HEK293 (cell line): Measurements from ENCODE around the gene ZC3H15.

Experiments used
- CTCF ChIA-PET: fragments of 350-600 bp; formaldehyde crosslinking; extraction: SDS; loops from one replicate; lab custom pipeline; 2021; ENCODE audit warnings: antibody characterized with exemption; lab: Yijun Ruan, JAX
- POLR2A ChIA-PET: fragments of 300-600 bp; formaldehyde crosslinking; extraction: SDS; loops from one replicate; lab custom pipeline; 2020; ENCODE audit warnings: antibody characterized with exemption, inconsistent platforms; lab: Yijun Ruan, JAX
- H3K27ac ChIP-seq: fragments of 200-500 bp; sonication (Bioruptor generic); 2 replicates; pipeline ENCODE4 v1.5.1; 2014; ENCODE audit warnings: low read depth, low read length, control low read depth, inconsistent platforms; ENCODE audit errors: extremely low read depth
- H3K36me3 ChIP-seq, 2 experiments: fragments of 200-500 bp in 1 of 2; sonication (Bioruptor generic) in 1 of 2; 1 replicate in 1 of 2; 2 replicates in 1 of 2; pipeline ENCODE4 v1.5.1; 2014 to 2017; ENCODE audit warnings: inconsistent platforms in 2 of 2, low read length in 2 of 2; ENCODE audit not compliant: control insufficient read depth in 2 of 2, insufficient read depth in 1 of 2
- H3K4me1 ChIP-seq: fragments of 200-500 bp; sonication (Bioruptor generic); 2 replicates; pipeline ENCODE4 v1.5.1; 2014; ENCODE audit warnings: mild to moderate bottlenecking, low read length, inconsistent platforms; ENCODE audit not compliant: control insufficient read depth, insufficient read depth
- H3K4me3 ChIP-seq: 2 replicates; pipeline ENCODE4 v1.5.1; 2011; ENCODE audit warnings: low read depth, mild to moderate bottlenecking, control low read depth, low read length, moderate library complexity
- H3K9me3 ChIP-seq: fragments of 200-500 bp; sonication (Bioruptor generic); 2 replicates; pipeline ENCODE4 v1.5.1; 2014; ENCODE audit warnings: low read depth, low read length, inconsistent platforms; ENCODE audit not compliant: control insufficient read depth, insufficient read depth
- IKZF3 ChIP-seq: fragments of 450-650 bp; IDR thresholded peaks from 2 replicates; pipeline ENCODE4 v1.5.0; 2018; ENCODE audit warnings: missing biosample characterization, mild to moderate bottlenecking, missing genetic modification characterization, moderate library complexity
- KLF16 ChIP-seq: fragments of 450-650 bp; formaldehyde crosslinking; IDR thresholded peaks from 2 replicates; pipeline ENCODE4 v1.5.1; 2017; ENCODE audit warnings: missing biosample characterization, missing genetic modification characterization
- KLF7 ChIP-seq: fragments of 450-650 bp; formaldehyde crosslinking; IDR thresholded peaks from 2 replicates; pipeline ENCODE4 v1.5.1; 2016; ENCODE audit warnings: missing biosample characterization, missing genetic modification characterization, borderline replicate concordance
- OSR2 ChIP-seq: fragments of 450-650 bp; formaldehyde crosslinking; IDR thresholded peaks from 2 replicates; pipeline ENCODE4 v1.5.1; 2016; ENCODE audit warnings: missing biosample characterization, missing genetic modification characterization
- RBAK ChIP-seq: fragments of 450-650 bp; formaldehyde crosslinking; IDR thresholded peaks from 2 replicates; pipeline ENCODE4 v1.5.1; 2016; ENCODE audit warnings: missing biosample characterization, missing genetic modification characterization
- SP3 ChIP-seq: fragments of 450-650 bp; formaldehyde crosslinking; IDR thresholded peaks from 2 replicates; pipeline ENCODE4 v1.5.1; 2016; ENCODE audit warnings: missing biosample characterization, missing genetic modification characterization
- TCF7L2 ChIP-seq: IDR thresholded peaks from 2 replicates; pipeline ENCODE4 v1.6.1; 2011; ENCODE audit warnings: low read depth, mild to moderate bottlenecking, inconsistent platforms, low read length, moderate library complexity, borderline replicate concordance
- WT1 ChIP-seq: fragments of 450-650 bp; formaldehyde crosslinking; IDR thresholded peaks from 2 replicates; pipeline ENCODE4 v1.5.1; 2016; ENCODE audit warnings: missing biosample characterization, missing genetic modification characterization
- ZBTB17 ChIP-seq: fragments of 450-650 bp; formaldehyde crosslinking; IDR thresholded peaks from 2 replicates; pipeline ENCODE4 v1.5.1; 2016; ENCODE audit warnings: missing biosample characterization, missing genetic modification characterization
- ZFP69B ChIP-seq: fragments of 450-650 bp; formaldehyde crosslinking; IDR thresholded peaks from 2 replicates; pipeline ENCODE4 v1.5.1; 2016; ENCODE audit warnings: missing biosample characterization, missing genetic modification characterization
- ZIC2 ChIP-seq: fragments of 450-650 bp; formaldehyde crosslinking; IDR thresholded peaks from 2 replicates; pipeline ENCODE4 v1.5.1; 2016; ENCODE audit warnings: missing biosample characterization, missing genetic modification characterization
- ZNF10 ChIP-seq: fragments of 450-650 bp; formaldehyde crosslinking; IDR thresholded peaks from 2 replicates; pipeline ENCODE4 v1.5.1; 2017; ENCODE audit warnings: missing biosample characterization, missing genetic modification characterization
- ZNF157 ChIP-seq: fragments of 450-650 bp; formaldehyde crosslinking; IDR thresholded peaks from 2 replicates; pipeline ENCODE4 v1.5.1; 2016; ENCODE audit warnings: missing biosample characterization, missing genetic modification characterization
- ZNF24 ChIP-seq: fragments of 450-650 bp; formaldehyde crosslinking; IDR thresholded peaks from 2 replicates; pipeline ENCODE4 v1.5.1; 2016; ENCODE audit warnings: missing biosample characterization, missing genetic modification characterization
- ZNF335 ChIP-seq: fragments of 450-650 bp; formaldehyde crosslinking; conservative IDR thresholded peaks from 2 replicates; pipeline ENCODE4 v1.5.1; 2016; ENCODE audit warnings: missing biosample characterization, missing genetic modification characterization
- ZNF354C ChIP-seq: fragments of 450-650 bp; formaldehyde crosslinking; IDR thresholded peaks from 2 replicates; pipeline ENCODE4 v1.5.1; 2016; ENCODE audit warnings: missing biosample characterization, missing genetic modification characterization, low read depth, borderline replicate concordance
- ZNF501 ChIP-seq: fragments of 450-650 bp; formaldehyde crosslinking; IDR thresholded peaks from 2 replicates; pipeline ENCODE4 v1.5.1; 2016; ENCODE audit warnings: missing biosample characterization, missing genetic modification characterization
- ZNF530 ChIP-seq: fragments of 450-650 bp; formaldehyde crosslinking; IDR thresholded peaks from 2 replicates; pipeline ENCODE4 v1.5.1; 2016; ENCODE audit warnings: low read depth, missing biosample characterization, missing genetic modification characterization
- ZNF610 ChIP-seq: fragments of 450-650 bp; formaldehyde crosslinking; IDR thresholded peaks from 2 replicates; pipeline ENCODE4 v1.5.1; 2016; ENCODE audit warnings: missing biosample characterization, missing genetic modification characterization, borderline replicate concordance
- ZXDB ChIP-seq: fragments of 450-650 bp; formaldehyde crosslinking; IDR thresholded peaks from 2 replicates; pipeline ENCODE4 v1.5.1; 2016; ENCODE audit warnings: missing biosample characterization, missing genetic modification characterization
- TF ChIP-seq, protein P1 (sequence below): fragments of 450-650 bp; formaldehyde crosslinking; IDR thresholded peaks from 2 replicates; pipeline ENCODE4 v1.5.1; 2016; ENCODE audit warnings: missing biosample characterization, missing genetic modification characterization
- TF ChIP-seq, protein P2 (sequence below): fragments of 450-650 bp; formaldehyde crosslinking; IDR thresholded peaks from 2 replicates; pipeline ENCODE4 v1.5.1; 2017; ENCODE audit warnings: missing biosample characterization, missing genetic modification characterization
- TF ChIP-seq, protein P3 (sequence below): fragments of 450-650 bp; formaldehyde crosslinking; IDR thresholded peaks from 2 replicates; pipeline ENCODE4 v1.5.1; 2016; ENCODE audit warnings: missing biosample characterization, missing genetic modification characterization
- TF ChIP-seq, protein P4 (sequence below): fragments of 450-650 bp; formaldehyde crosslinking; IDR thresholded peaks from 2 replicates; pipeline ENCODE4 v1.5.1; 2016; ENCODE audit warnings: missing biosample characterization, missing genetic modification characterization
- TF ChIP-seq, protein P5 (sequence below): fragments of 450-650 bp; formaldehyde crosslinking; IDR thresholded peaks from 2 replicates; pipeline ENCODE4 v1.5.1; 2016; ENCODE audit warnings: missing biosample characterization, missing genetic modification characterization
- TF ChIP-seq, protein P6 (sequence below): fragments of 450-650 bp; formaldehyde crosslinking; IDR thresholded peaks from 2 replicates; pipeline ENCODE4 v1.5.1; 2016; ENCODE audit warnings: missing biosample characterization, missing genetic modification characterization

ZC3H15 gene

DNA sequence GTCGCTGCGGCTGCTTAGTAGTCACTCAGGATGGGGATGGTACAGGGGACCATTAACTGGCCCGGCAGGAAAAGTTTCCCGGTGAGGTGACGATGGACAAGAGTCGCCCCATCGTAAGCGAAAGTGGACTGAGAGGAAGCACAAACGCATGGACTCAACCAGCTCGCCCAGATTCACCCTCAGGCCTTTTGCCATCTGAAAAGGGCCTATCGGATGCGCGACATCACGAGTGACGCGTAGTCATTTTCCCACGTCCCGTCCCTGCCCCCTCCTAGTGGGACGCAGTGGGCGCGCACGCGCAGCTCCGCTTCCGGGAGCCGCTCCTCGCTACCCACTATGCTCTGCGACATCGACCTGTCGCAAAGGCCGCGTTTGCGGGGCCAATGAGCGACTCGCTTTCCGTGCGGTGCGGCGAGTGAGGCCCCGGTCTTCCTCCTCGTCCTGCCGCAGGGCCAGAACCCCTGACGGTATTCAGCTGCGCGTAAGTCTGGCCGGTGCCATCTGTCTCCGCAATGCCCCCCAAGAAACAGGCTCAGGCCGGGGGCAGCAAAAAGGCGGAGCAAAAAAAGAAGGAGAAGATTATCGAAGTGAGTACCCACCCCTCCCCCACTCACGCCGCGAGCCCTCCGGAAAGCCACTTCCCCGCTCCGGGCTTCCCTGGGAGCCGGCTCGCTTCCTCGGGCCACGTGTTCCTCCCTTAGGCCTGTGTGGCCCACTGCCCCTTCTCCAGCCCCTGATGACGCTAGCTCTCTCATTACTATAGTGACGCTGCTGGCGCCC lies at the start of gene ZC3H15:
ZC3H15 (plus strand) TSS at position 390 of the 780 bp plus-strand sequence; CDS start at position 513, 123 bp downstream.
- Histone ChIP-seq H3K36me3 (no peaks in the 10 kb centered on the region), H3K4me1 (peaks cover 5% of the 10 kb centered on the region), H3K4me3 (peak within 1 kb of the TSS; percentile 52), H3K27ac (peak within 1 kb of the TSS; percentile 77), H3K9me3 (no peaks in the 10 kb centered on the region)
- CTCF ChIA-PET, result interaction anchor here (0.6 to 1.2 kb wide), 4 partner anchors 19 to 905 kb away, joined by 3 to 6 read pairs (median 3); no protein-coding TSS in a partner anchor
- POLR2A ChIA-PET, result interaction anchor here (0.5 to 2.8 kb wide), 8 partner anchors 10 to 243 kb away, joined by 3 to 28 read pairs (median 4); partner anchors contain the start of gene ITGAV
- TF ChIP-seq, protein P1, sequence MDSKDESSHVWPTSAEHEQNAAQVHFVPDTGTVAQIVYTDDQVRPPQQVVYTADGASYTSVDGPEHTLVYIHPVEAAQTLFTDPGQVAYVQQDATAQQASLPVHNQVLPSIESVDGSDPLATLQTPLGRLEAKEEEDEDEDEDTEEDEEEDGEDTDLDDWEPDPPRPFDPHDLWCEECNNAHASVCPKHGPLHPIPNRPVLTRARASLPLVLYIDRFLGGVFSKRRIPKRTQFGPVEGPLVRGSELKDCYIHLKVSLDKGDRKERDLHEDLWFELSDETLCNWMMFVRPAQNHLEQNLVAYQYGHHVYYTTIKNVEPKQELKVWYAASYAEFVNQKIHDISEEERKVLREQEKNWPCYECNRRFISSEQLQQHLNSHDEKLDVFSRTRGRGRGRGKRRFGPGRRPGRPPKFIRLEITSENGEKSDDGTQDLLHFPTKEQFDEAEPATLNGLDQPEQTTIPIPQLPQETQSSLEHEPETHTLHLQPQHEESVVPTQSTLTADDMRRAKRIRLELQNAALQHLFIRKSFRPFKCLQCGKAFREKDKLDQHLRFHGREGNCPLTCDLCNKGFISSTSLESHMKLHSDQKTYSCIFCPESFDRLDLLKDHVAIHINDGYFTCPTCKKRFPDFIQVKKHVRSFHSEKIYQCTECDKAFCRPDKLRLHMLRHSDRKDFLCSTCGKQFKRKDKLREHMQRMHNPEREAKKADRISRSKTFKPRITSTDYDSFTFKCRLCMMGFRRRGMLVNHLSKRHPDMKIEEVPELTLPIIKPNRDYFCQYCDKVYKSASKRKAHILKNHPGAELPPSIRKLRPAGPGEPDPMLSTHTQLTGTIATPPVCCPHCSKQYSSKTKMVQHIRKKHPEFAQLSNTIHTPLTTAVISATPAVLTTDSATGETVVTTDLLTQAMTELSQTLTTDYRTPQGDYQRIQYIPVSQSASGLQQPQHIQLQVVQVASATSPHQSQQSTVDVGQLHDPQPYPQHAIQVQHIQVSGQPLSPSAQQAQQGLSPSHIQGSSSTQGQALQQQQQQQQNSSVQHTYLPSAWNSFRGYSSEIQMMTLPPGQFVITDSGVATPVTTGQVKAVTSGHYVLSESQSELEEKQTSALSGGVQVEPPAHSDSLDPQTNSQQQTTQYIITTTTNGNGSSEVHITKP, result peak; percentile 65
- TF ChIP-seq, protein P2, sequence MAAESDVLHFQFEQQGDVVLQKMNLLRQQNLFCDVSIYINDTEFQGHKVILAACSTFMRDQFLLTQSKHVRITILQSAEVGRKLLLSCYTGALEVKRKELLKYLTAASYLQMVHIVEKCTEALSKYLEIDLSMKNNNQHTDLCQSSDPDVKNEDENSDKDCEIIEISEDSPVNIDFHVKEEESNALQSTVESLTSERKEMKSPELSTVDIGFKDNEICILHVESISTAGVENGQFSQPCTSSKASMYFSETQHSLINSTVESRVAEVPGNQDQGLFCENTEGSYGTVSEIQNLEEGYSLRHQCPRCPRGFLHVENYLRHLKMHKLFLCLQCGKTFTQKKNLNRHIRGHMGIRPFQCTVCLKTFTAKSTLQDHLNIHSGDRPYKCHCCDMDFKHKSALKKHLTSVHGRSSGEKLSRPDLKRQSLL (tag by site-specific recombination), result 0 out of 2 replicates have a peak, but pooled peaks have one; percentile 34
- TF ChIP-seq, protein P3, sequence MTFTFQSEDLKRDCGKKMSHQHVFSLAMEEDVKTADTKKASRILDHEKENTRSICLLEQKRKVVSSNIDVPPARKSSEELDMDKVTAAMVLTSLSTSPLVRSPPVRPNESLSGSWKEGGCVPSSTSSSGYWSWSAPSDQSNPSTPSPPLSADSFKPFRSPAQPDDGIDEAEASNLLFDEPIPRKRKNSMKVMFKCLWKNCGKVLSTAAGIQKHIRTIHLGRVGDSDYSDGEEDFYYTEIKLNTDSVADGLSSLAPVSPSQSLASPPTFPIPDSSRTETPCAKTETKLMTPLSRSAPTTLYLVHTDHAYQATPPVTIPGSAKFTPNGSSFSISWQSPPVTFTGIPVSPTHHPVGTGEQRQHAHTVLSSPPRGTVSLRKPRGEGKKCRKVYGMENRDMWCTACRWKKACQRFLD, result 0 out of 2 replicates have a peak, but pooled peaks have one; percentile 52
- TF ChIP-seq ZNF501 (tag by site-specific recombination) (peak; percentile 35), IKZF3 (tag by site-specific recombination) (peak; percentile 40; the same call in 1 of the 2 replicates), OSR2 (peak; percentile 35; the same call in 1 of the 2 replicates), KLF16 (tag by site-specific recombination) (peak; percentile 53; the same call in 1 of the 2 replicates), SP3 (tag by site-specific recombination) (peak; percentile 47), ZFP69B (tag by site-specific recombination) (peak; percentile 26; the same call in 1 of the 2 replicates), ZXDB (tag by site-specific recombination) (peak; percentile 97), KLF7 (tag by site-specific recombination) (no peak), ZBTB17 (peak; percentile 60), ZNF610 (tag by site-specific recombination) (peak; percentile 78; the same call in 1 of the 2 replicates), RBAK (no peak), ZIC2 (no peak), ZNF24 (no peak), ZNF354C (tag by site-specific recombination) (no peak), ZNF10 (tag by site-specific recombination) (peak; percentile 80), ZNF157 (tag by site-specific recombination) (no peak), TCF7L2 (no peak), WT1 (tag by site-specific recombination) (0 out of 2 replicates have a peak, but pooled peaks have one; percentile 12), ZNF335 (peak; percentile 88), ZNF530 (no peak)
- TF ChIP-seq, protein P4, sequence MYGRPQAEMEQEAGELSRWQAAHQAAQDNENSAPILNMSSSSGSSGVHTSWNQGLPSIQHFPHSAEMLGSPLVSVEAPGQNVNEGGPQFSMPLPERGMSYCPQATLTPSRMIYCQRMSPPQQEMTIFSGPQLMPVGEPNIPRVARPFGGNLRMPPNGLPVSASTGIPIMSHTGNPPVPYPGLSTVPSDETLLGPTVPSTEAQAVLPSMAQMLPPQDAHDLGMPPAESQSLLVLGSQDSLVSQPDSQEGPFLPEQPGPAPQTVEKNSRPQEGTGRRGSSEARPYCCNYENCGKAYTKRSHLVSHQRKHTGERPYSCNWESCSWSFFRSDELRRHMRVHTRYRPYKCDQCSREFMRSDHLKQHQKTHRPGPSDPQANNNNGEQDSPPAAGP, result peak; percentile 45; the same call in 1 of the 2 replicates
- TF ChIP-seq, protein P5, sequence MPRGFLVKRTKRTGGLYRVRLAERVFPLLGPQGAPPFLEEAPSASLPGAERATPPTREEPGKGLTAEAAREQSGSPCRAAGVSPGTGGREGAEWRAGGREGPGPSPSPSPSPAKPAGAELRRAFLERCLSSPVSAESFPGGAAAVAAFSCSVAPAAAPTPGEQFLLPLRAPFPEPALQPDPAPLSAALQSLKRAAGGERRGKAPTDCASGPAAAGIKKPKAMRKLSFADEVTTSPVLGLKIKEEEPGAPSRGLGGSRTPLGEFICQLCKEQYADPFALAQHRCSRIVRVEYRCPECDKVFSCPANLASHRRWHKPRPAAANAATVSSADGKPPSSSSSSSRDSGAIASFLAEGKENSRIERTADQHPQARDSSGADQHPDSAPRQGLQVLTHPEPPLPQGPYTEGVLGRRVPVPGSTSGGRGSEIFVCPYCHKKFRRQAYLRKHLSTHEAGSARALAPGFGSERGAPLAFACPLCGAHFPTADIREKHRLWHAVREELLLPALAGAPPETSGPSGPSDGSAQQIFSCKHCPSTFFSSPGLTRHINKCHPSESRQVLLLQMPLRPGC (tag by site-specific recombination), result 0 out of 2 replicates have a peak, but pooled peaks have one; percentile 49
- TF ChIP-seq, protein P6, sequence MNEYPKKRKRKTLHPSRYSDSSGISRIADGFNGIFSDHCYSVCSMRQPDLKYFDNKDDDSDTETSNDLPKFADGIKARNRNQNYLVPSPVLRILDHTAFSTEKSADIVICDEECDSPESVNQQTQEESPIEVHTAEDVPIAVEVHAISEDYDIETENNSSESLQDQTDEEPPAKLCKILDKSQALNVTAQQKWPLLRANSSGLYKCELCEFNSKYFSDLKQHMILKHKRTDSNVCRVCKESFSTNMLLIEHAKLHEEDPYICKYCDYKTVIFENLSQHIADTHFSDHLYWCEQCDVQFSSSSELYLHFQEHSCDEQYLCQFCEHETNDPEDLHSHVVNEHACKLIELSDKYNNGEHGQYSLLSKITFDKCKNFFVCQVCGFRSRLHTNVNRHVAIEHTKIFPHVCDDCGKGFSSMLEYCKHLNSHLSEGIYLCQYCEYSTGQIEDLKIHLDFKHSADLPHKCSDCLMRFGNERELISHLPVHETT, result peak; percentile 20; the same call in 1 of the 2 replicates
